Caco-2 (cell line): ENCODE data around the gene DMRTB1. TPM values are rescaled to one million over a fixed set of nuclear protein-coding genes. Genes with fewer than 3 reads are reported as not detected.

Source experiments
- BruUV-seq: library from RNA; stranded (reverse); fragments of 400-500 nt; replicated peaks from 2 replicates; lab custom pipeline; 2021; lab: Mats Ljungman, UMichigan
- CTCF ChIA-PET: fragments of 300-600 bp; sonication (Branson Sonifier 250); formaldehyde crosslinking; loops from one replicate; lab custom pipeline; 2022; ENCODE audit warnings: antibody characterized with exemption; lab: Charles Lee
- POLR2A ChIA-PET: fragments of 300-600 bp; sonication (Branson Sonifier 250); formaldehyde crosslinking; loops from one replicate; lab custom pipeline; 2022; ENCODE audit warnings: antibody characterized with exemption; lab: Charles Lee
- DNase-seq, 2 experiments: peaks; one replicate each; pipeline versions ENCODE4 v3.0.0 to v3.0.0-alpha.2; 2020 to 2022
- H3K27me3 ChIP-seq: replicated peaks from 2 replicates; pipeline ENCODE4 v1.6.0; 2011; ENCODE audit warnings: low read length; ENCODE audit not compliant: control insufficient read depth, insufficient read depth
- H3K36me3 ChIP-seq: 2 replicates; pipeline ENCODE4 v1.5.1; 2011; ENCODE audit warnings: low read length; ENCODE audit not compliant: control insufficient read depth, insufficient read depth
- H3K4me1 ChIP-seq: fragments of 250-450 bp; sonication (Bioruptor Pico); 2 replicates; pipeline ENCODE4 v1.5.1; 2020; ENCODE audit warnings: mild to moderate bottlenecking
- H3K4me3 ChIP-seq: 2 replicates; pipeline ENCODE4 v1.5.1; 2011; ENCODE audit warnings: low read depth, mild to moderate bottlenecking, control low read depth, low read length
- H3K9me3 ChIP-seq: fragments of 250-450 bp; sonication (Bioruptor Pico); 2 replicates; pipeline ENCODE4 v1.5.1; 2020; ENCODE audit warnings: mild to moderate bottlenecking, moderate library complexity
- H3K27ac Mint-ChIP-seq: one replicate; pipeline ENCODE4 v1.8.0; 2022; ENCODE audit warnings: mixed read lengths; ENCODE audit not compliant: unreplicated experiment
- H3K27me3 Mint-ChIP-seq: one replicate; pipeline ENCODE4 v1.8.0; 2022; ENCODE audit warnings: mixed read lengths; ENCODE audit not compliant: insufficient read depth, unreplicated experiment
- H3K36me3 Mint-ChIP-seq: one replicate; pipeline ENCODE4 v1.8.0; 2022; ENCODE audit warnings: mild to moderate bottlenecking, mixed read lengths; ENCODE audit not compliant: insufficient read depth, unreplicated experiment
- H3K4me1 Mint-ChIP-seq: one replicate; pipeline ENCODE4 v1.8.0; 2022; ENCODE audit warnings: low read depth, mixed read lengths; ENCODE audit not compliant: unreplicated experiment
- H3K4me3 Mint-ChIP-seq: one replicate; pipeline ENCODE4 v1.8.0; 2022; ENCODE audit warnings: mild to moderate bottlenecking, moderate library complexity, mixed read lengths; ENCODE audit not compliant: unreplicated experiment
- H3K9me3 Mint-ChIP-seq: one replicate; pipeline ENCODE4 v1.8.0; 2022; ENCODE audit warnings: mixed read lengths; ENCODE audit not compliant: unreplicated experiment
- CTCF ChIP-seq, 2 experiments: fragments of 200-600 bp in 1 of 2; IDR thresholded peaks; 1 replicate in 1 of 2; 2 replicates in 1 of 2; pipeline versions ENCODE4 v1.5.1 to v1.8.0; 2011 to 2022; ENCODE audit warnings: antibody characterized with exemption in 1 of 2, control low read depth in 1 of 2, inconsistent platforms in 1 of 2, low read depth in 1 of 2, low read length in 1 of 2, mild to moderate bottlenecking in 1 of 2, moderate library complexity in 1 of 2; ENCODE audit not compliant: insufficient read depth in 1 of 2, severe bottlenecking in 1 of 2, unreplicated experiment in 1 of 2
- intact Hi-C: fragments of 100-400 bp; cut with micrococcal nuclease; formaldehyde crosslinking; loops from one replicate; pipeline ENCODE4 v1.10.0; 2022; ENCODE audit not compliant: unreplicated experiment
- total RNA-seq: library from RNA; stranded (reverse); gene quantifications from 2 replicates; pipeline ENCODE4 v1.2.3, GENCODE V29; 2022

DMRTB1 gene
- total RNA-seq, 1 experiment from 2014 or later, result not detected

- ChIA-PET CTCF (no interaction called here), POLR2A (no interaction called here)
- no peaks in the 10 kb centered on the region for H3K36me3 ChIP-seq
- Mint-ChIP-seq H3K4me1 (no peaks in the 10 kb centered on the region), H3K36me3 (peaks cover 6% of the 10 kb centered on the region), H3K9me3 (no peaks in the 10 kb centered on the region), H3K27me3 (peaks cover 5% of the 10 kb centered on the region), H3K4me3 (no peak overlapping the region), H3K27ac (no peak overlapping the region)
- no peak overlapping the region for H3K4me3 ChIP-seq
- intact Hi-C loops, result no loop called here
- no peak for TF ChIP-seq CTCF (IDR thresholded peaks at IDR 0.05; ENCODE audit: insufficient read depth in 1 of 2, low read depth in 1 of 2, low read length in 1 of 2, severe bottlenecking in 1 of 2, unreplicated experiment in 1 of 2)
- no peaks in the 10 kb centered on the region for H3K9me3 ChIP-seq
- no peak for DNase-seq
- H3K27me3 ChIP-seq, result no peaks in the 10 kb centered on the region
- no TSS peak for BruUV-seq
- no peaks in the 10 kb centered on the region for H3K4me1 ChIP-seq
These were observed 11.4 kb downstream of the DMRTB1 start for GRCh38 chr1:53470584-53470983.

GRCh38 chr1:53471000-53471399 lies 11.8 kb downstream of the DMRTB1 start:
- no peaks in the 10 kb centered on the region for H3K9me3 Mint-ChIP-seq
- peaks cover 8% of the 10 kb centered on the region for H3K27me3 Mint-ChIP-seq
- no peaks in the 10 kb centered on the region for H3K9me3 ChIP-seq
- CTCF ChIA-PET, result no interaction called here
- H3K4me3 Mint-ChIP-seq, result no peak overlapping the region
- H3K4me1 ChIP-seq, result no peaks in the 10 kb centered on the region
- no TSS peak for BruUV-seq
- H3K27me3 ChIP-seq, result no peaks in the 10 kb centered on the region
- H3K36me3 Mint-ChIP-seq, result peaks cover 6% of the 10 kb centered on the region
- H3K36me3 ChIP-seq, result no peaks in the 10 kb centered on the region
- POLR2A ChIA-PET, result no interaction called here
- H3K27ac Mint-ChIP-seq, result no peak overlapping the region
- intact Hi-C loops, result no loop called here
- TF ChIP-seq CTCF (IDR thresholded peaks at IDR 0.05; ENCODE audit: insufficient read depth in 1 of 2, low read depth in 1 of 2, low read length in 1 of 2, severe bottlenecking in 1 of 2, unreplicated experiment in 1 of 2), result no peak
- H3K4me1 Mint-ChIP-seq, result no peaks in the 10 kb centered on the region
- no peak for DNase-seq
- no peak overlapping the region for H3K4me3 ChIP-seq

GRCh38 chr1:53473463-53473862 lies 14.3 kb downstream of the DMRTB1 start:
- H3K4me1 ChIP-seq, result no peaks in the 10 kb centered on the region
- Mint-ChIP-seq H3K36me3 (peaks cover 6% of the 10 kb centered on the region), H3K4me1 (no peaks in the 10 kb centered on the region), H3K9me3 (no peaks in the 10 kb centered on the region), H3K27ac (no peak overlapping the region), H3K4me3 (no peak overlapping the region), H3K27me3 (peaks cover 13% of the 10 kb centered on the region)
- no peaks in the 10 kb centered on the region for H3K9me3 ChIP-seq
- CTCF ChIA-PET, result no interaction called here
- no TSS peak for BruUV-seq
- TF ChIP-seq CTCF (IDR thresholded peaks at IDR 0.05; ENCODE audit: insufficient read depth in 1 of 2, low read depth in 1 of 2, low read length in 1 of 2, severe bottlenecking in 1 of 2, unreplicated experiment in 1 of 2), result no peak
- no peaks in the 10 kb centered on the region for H3K27me3 ChIP-seq
- DNase-seq, result no peak
- POLR2A ChIA-PET, result no interaction called here
- H3K36me3 ChIP-seq, result no peaks in the 10 kb centered on the region
- intact Hi-C loops, result loop anchor here (1.0 kb wide), 1 partner anchor 195 kb away; no protein-coding TSS in a partner anchor
- H3K4me3 ChIP-seq, result no peak overlapping the region
